AG04449 (cell line): ENCODE data around the gene TNFAIP8L2.
A peak's percentile ranks its signal among the peaks of the same experiment; 100 is the strongest.

Experiments used
- CTCF ChIA-PET: fragments of 350-600 bp; formaldehyde crosslinking; extraction: SDS; loops from one replicate; lab custom pipeline; 2021; ENCODE audit warnings: antibody characterized with exemption; lab: Yijun Ruan, JAX
- POLR2A ChIA-PET: fragments of 400-600, 350-600 bp; formaldehyde crosslinking; extraction: SDS; loops from one replicate; lab custom pipeline; 2020; ENCODE audit warnings: antibody characterized with exemption, inconsistent platforms; lab: Yijun Ruan, JAX
- DNase-seq: peaks from one replicate; pipeline ENCODE4 v3.0.0-alpha.2; 2010; ENCODE audit warnings: low read depth, low spot score
- H3K4me3 ChIP-seq: 2 replicates; pipeline ENCODE4 v1.5.1; 2011; ENCODE audit warnings: low read depth, mild to moderate bottlenecking, control low read depth, low read length
- TF ChIP-seq, protein P1 (sequence below): IDR thresholded peaks from one replicate; pipeline ENCODE4 v1.5.1; 2011; ENCODE audit warnings: mild to moderate bottlenecking, moderate library complexity, low read length, control low read depth, inconsistent platforms; ENCODE audit not compliant: insufficient read depth; ENCODE audit errors: missing control alignments

Gene TNFAIP8L2

DNA sequence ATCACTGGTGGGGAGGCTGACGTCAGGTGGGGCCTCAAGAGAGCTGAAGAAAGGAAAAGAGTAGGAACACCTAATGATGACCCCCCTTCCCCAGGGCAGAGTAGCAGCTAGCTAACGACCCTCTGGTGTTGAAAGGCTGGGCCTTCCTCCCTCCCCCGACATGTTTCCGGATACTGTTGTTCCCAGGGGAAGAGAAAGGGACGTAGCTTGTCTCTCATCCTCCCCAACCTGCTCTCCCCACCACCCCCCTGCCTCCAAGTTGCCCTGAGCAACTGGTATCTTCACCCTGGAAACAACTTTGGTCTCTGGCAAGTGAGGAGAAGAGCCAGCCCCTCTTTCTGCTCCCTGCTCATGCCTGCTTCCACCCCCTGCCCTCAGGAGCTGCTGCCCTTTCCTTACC is 12.5 kb upstream of the TNFAIP8L2 start:
- ChIA-PET POLR2A (no interaction called here), CTCF (interaction anchor here (1.0 to 3.9 kb wide), 2 partner anchors 12 to 45 kb away, joined by 8 to 22 read pairs; partner anchors contain the start of gene TNFAIP8L2)
- no peak overlapping the region for H3K4me3 ChIP-seq
- no peak for DNase-seq
- TF ChIP-seq, protein P1, sequence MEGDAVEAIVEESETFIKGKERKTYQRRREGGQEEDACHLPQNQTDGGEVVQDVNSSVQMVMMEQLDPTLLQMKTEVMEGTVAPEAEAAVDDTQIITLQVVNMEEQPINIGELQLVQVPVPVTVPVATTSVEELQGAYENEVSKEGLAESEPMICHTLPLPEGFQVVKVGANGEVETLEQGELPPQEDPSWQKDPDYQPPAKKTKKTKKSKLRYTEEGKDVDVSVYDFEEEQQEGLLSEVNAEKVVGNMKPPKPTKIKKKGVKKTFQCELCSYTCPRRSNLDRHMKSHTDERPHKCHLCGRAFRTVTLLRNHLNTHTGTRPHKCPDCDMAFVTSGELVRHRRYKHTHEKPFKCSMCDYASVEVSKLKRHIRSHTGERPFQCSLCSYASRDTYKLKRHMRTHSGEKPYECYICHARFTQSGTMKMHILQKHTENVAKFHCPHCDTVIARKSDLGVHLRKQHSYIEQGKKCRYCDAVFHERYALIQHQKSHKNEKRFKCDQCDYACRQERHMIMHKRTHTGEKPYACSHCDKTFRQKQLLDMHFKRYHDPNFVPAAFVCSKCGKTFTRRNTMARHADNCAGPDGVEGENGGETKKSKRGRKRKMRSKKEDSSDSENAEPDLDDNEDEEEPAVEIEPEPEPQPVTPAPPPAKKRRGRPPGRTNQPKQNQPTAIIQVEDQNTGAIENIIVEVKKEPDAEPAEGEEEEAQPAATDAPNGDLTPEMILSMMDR = no peak

DNA sequence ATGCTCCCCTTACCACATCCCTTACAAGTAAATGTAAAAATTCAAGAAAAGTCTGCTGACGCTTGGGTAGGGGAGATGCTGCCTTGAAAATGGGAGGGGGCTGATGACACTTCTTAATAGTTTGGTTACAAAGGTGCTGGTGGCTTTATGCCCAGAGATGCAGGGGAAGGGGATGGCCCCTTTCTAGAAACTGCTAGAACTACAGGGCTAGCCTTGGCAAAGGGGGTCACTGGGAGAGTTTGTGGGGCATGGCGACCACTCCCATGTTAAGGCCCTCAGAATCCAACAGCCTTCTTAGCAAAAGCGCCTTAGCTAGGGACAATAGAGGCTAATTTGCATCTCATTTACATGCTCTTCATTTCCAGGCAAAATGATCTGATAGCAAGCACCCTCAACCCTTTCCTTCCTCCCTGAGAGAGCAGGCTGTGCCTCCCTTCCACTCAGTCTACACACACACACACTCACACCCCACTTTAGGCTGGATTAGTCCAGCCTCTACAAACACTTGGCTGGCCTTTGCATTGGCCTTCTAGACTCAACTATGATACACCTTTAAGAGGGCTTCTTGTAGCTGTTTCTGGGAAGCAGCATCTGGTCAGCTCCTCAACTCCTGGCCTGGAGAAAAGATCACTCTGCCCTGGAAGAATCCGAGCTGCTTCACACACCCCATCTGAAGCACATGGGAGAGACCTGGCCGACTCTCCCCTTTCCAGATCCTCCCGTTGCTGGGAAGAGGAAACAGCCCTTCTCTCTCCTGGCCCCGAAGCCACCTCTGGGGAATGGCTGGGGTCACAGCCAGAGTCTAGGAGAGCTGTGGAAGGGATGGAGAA is 11.8 kb upstream of the TNFAIP8L2 start:
- ChIA-PET POLR2A (interaction anchor here (0.5 kb wide), 1 partner anchor 38 kb away, joined by 3 read pairs; no protein-coding TSS in a partner anchor), CTCF (interaction anchor here (0.7 to 3.9 kb wide), 4 partner anchors 9 to 45 kb away, joined by 3 to 22 read pairs (median 6); no protein-coding TSS in a partner anchor)
- DNase-seq = no peak
- peak overlapping the region; percentile 80 for H3K4me3 ChIP-seq
- TF ChIP-seq, protein P1 = no peak

DNA sequence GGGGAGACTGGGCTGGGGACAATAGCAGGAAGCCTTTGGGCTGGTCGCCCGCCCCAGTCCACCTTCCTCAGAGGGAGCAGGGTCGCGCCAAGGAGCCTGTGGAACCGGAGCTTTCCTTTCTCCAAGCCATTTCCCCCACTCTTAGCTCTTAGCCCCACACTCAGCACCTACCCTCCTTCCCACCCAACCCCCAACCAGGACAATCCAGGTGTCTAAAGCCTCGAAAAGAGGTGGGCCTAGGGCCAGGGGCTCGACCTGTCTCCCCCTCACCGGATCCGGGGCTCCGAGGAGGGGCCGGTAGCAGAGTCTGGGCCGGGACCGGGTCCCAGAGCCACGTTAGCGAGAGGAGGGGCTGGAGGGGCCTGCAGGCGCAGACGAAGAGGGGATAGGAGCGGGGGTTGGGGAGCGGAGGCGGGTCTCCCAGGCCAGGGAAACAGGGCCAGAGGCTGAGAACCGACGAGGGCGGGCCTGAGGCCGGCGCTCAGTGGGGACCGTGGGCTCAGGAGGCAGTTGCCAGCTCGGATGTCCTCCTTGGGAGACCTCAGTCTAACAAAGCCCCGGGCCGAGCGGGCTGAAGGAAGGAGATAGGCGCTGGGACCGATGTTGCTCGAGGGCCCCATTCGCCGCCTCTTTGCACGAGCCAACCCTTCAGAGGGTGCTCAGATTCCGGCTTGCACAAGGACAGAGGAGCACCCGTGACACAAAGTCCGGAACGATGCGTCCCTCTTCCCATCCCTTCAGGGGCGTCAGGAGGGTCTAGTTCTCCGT is 11.0 kb upstream of the TNFAIP8L2 start:
- ChIA-PET POLR2A (interaction anchor here (0.6 kb wide), 1 partner anchor 36 kb away, joined by 3 read pairs; no protein-coding TSS in a partner anchor), CTCF (interaction anchor here (0.7 to 3.9 kb wide), 5 partner anchors 8 to 46 kb away, joined by 3 to 22 read pairs (median 5); no protein-coding TSS in a partner anchor)
- no peak for DNase-seq
- peak overlapping the region; percentile 80 for H3K4me3 ChIP-seq
- TF ChIP-seq, protein P1 = no peak

DNA sequence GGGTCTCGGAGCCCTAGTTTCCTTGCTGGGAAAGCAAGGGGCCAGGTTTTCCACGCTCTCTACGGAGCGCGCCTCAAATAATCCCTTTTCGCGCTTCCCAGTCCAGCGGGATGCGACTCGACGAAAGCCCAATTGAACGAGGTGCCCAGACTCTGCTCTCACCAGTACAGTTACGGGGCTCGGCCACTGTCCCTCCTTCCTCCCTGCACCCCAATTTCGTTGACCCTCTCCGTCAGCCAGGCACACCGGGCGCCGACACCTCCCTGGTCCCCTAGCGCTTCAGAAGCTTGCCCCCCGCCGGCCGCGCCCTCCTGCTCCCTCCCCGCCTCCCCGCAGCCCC is 10.4 kb upstream of the TNFAIP8L2 start:
- ChIA-PET POLR2A (no interaction called here), CTCF (interaction anchor here (1.5 to 1.9 kb wide), 2 partner anchors 12 to 15 kb away, joined by 3 to 5 read pairs; no protein-coding TSS in a partner anchor)
- TF ChIP-seq, protein P1 = no peak
- peak overlapping the region; percentile 80 for H3K4me3 ChIP-seq
- no peak for DNase-seq

DNA sequence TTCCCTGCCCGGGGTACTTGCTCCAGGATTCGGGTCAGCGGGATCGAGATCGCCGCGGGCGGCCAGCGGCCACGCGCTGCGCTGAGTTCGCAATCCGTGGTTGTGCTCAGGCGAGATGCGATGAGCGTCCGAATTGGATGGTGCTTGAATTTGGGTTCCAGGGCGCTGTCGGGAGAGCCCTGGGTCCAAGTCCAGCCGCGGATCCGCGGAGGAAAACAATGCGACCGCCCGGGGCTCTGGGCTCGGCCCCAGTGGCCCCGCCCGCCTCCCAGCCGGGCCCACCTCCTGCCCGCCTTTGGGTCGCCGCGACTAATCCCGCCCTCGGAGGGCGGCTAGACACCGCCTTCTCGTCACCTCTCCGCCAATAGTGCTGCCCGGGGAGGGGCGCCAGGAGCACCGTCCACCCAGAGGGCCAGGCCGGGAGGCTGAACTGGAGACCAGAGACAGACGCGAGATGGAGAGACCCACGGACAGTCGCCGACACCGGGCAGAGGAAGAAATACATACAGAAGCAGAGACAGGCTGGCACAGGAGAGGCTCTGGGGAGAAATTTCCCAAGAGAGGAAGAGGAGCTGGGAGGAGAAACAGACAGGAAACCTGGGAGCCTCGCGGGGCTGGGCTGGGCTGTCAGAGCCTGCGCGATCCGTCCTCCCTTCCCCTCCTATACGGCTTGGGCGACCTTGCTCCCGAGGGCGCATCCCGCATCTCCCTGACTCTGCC is 9.9 kb upstream of the TNFAIP8L2 start, which contains the start of gene SEMA6C:
Gene SEMA6C, minus strand, starts transcription at position 220 of the 720 bp plus-strand sequence. CDS start 4,010 bp downstream, outside the sequence.
- H3K4me3 ChIP-seq = peak within 1 kb of the TSS; percentile 80
- CTCF ChIA-PET = interaction anchor here (0.7 to 1.9 kb wide), 3 partner anchors 12 to 16 kb away, joined by 3 to 5 read pairs (median 3); no protein-coding TSS in a partner anchor
- TF ChIP-seq, protein P1 = no peak
- peak; percentile 29 for DNase-seq
- POLR2A ChIA-PET = interaction anchor here (1.2 kb wide), 1 partner anchor 18 kb away, joined by 3 read pairs; no protein-coding TSS in a partner anchor
